ENCODE data around the gene AHSG. TPM values are rescaled to one million over a fixed set of nuclear protein-coding genes. Genes with fewer than 3 reads are reported as not detected.

Gene AHSG, protein sequence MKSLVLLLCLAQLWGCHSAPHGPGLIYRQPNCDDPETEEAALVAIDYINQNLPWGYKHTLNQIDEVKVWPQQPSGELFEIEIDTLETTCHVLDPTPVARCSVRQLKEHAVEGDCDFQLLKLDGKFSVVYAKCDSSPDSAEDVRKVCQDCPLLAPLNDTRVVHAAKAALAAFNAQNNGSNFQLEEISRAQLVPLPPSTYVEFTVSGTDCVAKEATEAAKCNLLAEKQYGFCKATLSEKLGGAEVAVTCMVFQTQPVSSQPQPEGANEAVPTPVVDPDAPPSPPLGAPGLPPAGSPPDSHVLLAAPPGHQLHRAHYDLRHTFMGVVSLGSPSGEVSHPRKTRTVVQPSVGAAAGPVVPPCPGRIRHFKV
- 0.28 TPM in 1 of 2 replicates, not detected in the other for total RNA-seq

DNA sequence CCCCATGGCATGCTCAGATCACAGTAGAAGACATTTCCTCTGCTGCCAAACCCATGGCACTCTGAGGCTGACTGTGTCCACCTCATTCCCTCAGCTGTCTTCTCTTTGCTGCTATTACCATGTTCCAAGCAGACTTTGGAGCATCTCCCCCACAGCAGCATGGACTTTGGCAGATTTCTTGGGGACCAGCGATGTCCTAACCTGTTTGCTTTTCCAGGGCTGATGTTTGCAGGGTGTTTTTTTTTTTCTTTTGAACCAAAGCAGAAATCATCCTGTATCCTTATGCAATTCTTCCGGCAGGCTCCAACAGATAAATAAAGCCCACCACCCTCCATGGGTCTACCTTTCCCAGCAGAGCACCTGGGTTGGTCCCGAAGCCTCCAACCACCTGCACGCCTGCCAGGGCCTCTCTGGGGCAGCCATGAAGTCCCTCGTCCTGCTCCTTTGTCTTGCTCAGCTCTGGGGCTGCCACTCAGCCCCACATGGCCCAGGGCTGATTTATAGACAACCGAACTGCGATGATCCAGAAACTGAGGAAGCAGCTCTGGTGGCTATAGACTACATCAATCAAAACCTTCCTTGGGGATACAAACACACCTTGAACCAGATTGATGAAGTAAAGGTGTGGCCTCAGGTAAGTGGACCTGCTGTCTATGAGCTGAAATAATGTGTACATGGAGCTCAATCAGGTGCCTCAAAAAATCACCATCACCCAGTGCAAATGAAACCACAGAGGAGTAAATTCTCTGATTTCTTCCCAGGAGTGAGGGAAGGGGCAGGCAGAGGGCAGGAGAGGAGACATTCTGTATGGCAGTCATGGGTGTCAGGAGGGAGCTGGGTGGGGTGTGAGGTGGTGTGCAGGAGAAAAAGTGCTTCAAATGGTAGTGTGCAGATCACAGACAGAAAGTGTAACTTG is at the start of gene AHSG:
Gene AHSG (plus strand): TSS at position 340 of the 916 bp plus-strand sequence. CDS start 82 bp downstream, at position 422.

DNA sequence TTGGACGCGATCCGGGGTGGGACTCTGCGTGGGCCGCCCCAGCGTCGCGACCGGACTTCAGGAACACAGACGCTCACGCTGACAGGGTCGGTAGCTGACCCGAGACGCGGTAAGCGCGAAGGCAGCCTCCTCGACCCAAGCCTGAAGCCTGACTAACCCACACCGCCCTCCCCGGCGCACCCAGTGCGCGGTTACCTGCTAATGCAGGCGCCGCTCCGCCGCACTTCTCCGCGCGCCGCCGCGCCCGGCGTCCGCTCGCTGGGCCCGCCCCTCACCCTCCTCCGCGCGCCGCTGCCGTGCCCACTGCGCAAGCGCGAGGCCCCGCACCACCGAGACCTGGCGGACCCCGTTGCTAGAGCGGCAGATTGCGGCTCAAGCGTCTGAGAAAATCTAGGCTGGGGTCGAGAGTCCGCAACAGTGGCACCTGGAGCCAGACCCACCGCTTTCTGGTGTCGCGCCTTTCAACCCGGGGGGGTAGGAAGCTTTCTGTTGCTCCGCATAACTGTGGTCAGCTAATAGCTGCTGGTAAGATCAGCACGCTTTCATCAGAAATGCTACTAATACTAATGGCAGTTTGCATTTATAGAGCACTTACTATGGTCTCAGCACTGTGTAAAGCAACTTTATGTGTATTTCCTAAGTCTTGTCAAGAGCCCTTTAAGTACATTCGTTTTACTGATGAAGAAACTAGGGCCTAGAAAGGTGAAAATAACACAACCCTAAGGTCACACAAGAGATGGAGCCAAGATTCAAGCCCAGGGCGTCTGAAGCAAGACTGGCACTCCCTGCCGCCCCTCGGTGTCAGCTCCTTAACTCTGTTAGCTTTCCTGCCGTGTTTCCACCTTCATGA is 45.6 kb upstream of the AHSG start, which contains the start of gene TBCCD1:
Gene TBCCD1 (minus strand): TSS at position 268 of the 850 bp plus-strand sequence. CDS start 3,010 bp downstream, outside the sequence.

DNA sequence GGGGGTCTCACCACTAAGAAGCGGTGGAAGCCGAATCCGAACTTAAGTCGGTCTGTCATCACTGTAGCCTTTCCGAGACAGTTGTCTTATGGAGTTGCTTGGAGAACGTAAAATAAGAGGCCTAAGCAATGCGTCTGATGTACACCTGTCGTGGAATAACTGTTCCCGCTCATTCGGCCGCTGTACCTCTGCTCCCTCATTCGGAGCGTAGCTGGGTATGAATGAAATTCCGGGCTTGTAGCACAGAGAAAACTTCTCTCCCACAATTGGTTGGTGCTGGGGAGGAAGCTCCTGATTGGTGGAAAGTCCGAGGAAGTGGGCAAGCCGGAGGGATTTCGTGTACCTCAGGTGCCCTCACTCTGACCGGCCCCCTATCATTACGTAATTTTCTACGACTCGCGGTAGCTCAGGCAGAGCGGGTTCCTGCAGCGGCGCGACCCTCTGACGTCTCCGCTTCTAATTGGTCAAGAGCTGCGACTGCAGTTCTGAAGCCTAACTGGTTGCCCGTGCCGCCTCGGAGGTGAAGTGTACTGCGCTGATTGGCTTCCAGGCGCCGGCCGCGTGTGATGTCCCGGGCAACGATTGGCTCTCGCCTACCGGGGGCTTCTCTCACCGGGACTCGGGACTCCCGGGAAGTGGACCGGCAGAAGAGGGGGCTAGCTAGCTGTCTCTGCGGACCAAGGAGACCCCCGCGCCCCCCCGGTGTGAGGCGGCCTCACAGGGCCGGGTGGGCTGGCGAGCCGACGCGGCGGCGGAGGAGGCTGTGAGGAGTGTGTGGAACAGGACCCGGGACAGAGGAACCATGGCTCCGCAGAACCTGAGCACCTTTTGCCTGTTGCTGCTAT is 42.5 kb upstream of the AHSG start, which contains the start of gene DNAJB11:
Gene DNAJB11 (plus strand): TSS at position 625 of the 845 bp plus-strand sequence. CDS start 178 bp downstream, at position 803.

DNA sequence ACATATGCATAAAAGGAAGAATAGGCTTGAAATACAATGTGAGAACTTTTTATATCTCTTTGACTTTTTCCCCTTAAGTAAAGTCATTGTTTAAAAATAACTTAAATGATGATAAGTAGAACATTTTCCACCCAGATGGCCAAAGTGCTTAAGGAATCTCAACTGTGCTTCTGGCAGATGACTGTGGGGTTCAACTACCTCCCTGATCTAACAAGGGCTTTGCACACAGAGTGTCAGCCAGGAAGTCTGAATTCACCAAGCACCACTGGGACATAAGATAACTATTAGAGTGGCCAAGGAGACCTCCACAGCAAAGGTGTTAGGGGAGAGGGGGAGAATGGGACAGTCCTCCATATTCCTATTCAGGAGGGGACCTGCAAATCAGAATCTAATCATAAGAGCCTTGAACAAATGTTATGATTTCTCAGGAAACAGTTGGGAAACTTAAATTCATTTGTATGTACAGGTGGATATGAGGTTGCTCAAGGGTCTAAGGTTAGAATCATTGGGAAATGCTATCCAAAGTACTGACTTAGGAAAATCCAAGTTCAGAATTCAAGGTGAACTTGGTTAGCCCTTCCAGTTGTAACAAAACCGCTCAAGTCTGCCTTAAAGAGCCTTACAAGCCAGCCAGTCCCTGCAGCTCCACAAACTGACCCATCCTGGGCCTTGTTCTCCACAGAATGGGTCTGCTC is 27.1 kb downstream of the AHSG start, which contains the start of gene FETUB:
Gene FETUB (plus strand): TSS at position 622 of the 695 bp plus-strand sequence. CDS start 62 bp downstream, at position 684.

DNA sequence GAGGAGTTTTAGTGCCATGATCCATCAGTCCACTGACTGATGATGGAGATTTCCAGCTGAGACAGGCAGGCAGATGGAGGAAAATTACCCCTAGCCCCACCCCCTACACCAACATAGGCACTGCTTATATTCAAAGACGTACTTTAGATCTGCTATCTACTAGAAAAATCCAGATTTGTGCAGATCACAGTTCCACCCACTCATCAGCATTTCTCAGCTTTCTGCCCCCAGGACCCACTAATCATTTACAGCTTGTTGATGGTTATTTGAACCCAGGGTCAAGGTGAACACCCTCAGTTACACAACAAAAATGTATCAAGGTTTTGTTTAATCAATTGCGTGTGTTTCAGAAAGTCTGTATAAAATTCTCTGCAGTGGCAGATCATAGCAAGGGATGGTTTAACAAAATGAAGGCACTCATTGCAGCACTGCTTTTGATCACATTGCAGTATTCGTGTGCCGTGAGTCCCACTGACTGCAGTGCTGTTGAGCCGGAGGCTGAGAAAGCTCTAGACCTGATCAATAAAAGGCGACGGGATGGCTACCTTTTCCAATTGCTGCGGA is 52.8 kb downstream of the AHSG start, which contains the start of gene HRG:
Gene HRG (plus strand): TSS at position 390 of the 564 bp plus-strand sequence. CDS start 18 bp downstream, at position 408.

Other genes starting within 250 kb of the AHSG start
- gene CRYGS, start 68.7 kb upstream of the AHSG start, total RNA-seq: 0.23 and 0.99 TPM in 2 replicates
- 9.1 and 9.7 TPM in 2 replicates for gene TBCCD1, start 45.7 kb upstream of the AHSG start, total RNA-seq
- 53.7 and 73.5 TPM in 2 replicates for gene DNAJB11, start 42.3 kb upstream of the AHSG start, total RNA-seq
- gene FETUB, start 27.3 kb downstream of the AHSG start, total RNA-seq: 1.2 and 2.8 TPM in 2 replicates
- gene HRG, start 53.0 kb downstream of the AHSG start, total RNA-seq: not detected in 2 replicates
- gene KNG1, start 104.3 kb downstream of the AHSG start, total RNA-seq: not detected in 2 replicates
- 227 and 236 TPM in 2 replicates for gene EIF4A2, start 170.5 kb downstream of the AHSG start, total RNA-seq
- 38.9 and 47.0 TPM in 2 replicates for gene RFC4, start 193.4 kb downstream of the AHSG start, total RNA-seq
- gene ADIPOQ, start 229.7 kb downstream of the AHSG start, total RNA-seq: not detected in 2 replicates

All from airway epithelial cell (primary cell).